WERI-Rb-1 (cell line): ENCODE measurements around the gene HTR2A.

Source experiments
- DNase-seq: peaks from one replicate; pipeline ENCODE4 v3.0.0-alpha.2; 2020
- H3K27ac ChIP-seq: fragments of 250-450 bp; sonication (Bioruptor Pico); 2 replicates; pipeline ENCODE4 v1.5.1; 2020; ENCODE audit warnings: mild to moderate bottlenecking, moderate library complexity
- H3K27me3 ChIP-seq: fragments of 250-450 bp; sonication (Bioruptor Pico); 2 replicates; pipeline ENCODE4 v1.5.1; 2021; ENCODE audit warnings: mild to moderate bottlenecking, low read depth, moderate library complexity; ENCODE audit not compliant: insufficient read depth, severe bottlenecking
- H3K36me3 ChIP-seq: fragments of 250-450 bp; sonication (Bioruptor Pico); 2 replicates; pipeline ENCODE4 v1.5.1; 2020; ENCODE audit warnings: mild to moderate bottlenecking, moderate library complexity
- H3K4me3 ChIP-seq: 2 replicates; pipeline ENCODE4 v1.5.1; 2011; ENCODE audit warnings: low read depth, mild to moderate bottlenecking, control low read depth, low read length
- H3K9me3 ChIP-seq: fragments of 250-450 bp; sonication (Bioruptor Pico); 2 replicates; pipeline ENCODE4 v1.5.1; 2021; ENCODE audit warnings: mild to moderate bottlenecking, moderate library complexity; ENCODE audit not compliant: severe bottlenecking
- TF ChIP-seq, protein P1 (sequence below): IDR thresholded peaks from 2 replicates; pipeline ENCODE4 v1.5.1; 2011; ENCODE audit warnings: low read depth, mild to moderate bottlenecking, control low read depth, inconsistent platforms, low read length

HTR2A gene

DNA sequence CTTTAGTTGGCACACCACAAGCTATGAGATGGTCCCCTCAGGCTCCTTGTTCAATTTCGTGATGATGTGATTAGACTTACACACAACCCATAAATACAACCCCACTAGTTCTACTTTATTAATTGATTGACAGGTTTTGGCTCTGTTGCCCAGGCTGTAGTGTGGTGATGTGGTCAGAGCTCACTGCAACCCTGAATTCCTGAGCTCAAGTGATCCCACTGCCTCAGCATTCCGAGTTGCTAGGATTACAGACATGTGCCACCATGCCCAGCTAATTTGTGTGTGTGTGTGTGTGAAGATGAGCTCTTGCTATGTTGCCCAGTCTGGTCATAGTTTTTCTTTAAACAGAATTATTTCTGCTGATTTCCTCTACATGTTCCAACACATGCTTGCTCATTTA is 17.5 kb upstream of the HTR2A start:
- no peak for DNase-seq
- Histone ChIP-seq H3K9me3 (no peaks in the 10 kb centered on the region), H3K4me3 (no peak overlapping the region), H3K27me3 (no peaks in the 10 kb centered on the region), H3K36me3 (no peaks in the 10 kb centered on the region), H3K27ac (no peak overlapping the region)
- TF ChIP-seq, protein P1, sequence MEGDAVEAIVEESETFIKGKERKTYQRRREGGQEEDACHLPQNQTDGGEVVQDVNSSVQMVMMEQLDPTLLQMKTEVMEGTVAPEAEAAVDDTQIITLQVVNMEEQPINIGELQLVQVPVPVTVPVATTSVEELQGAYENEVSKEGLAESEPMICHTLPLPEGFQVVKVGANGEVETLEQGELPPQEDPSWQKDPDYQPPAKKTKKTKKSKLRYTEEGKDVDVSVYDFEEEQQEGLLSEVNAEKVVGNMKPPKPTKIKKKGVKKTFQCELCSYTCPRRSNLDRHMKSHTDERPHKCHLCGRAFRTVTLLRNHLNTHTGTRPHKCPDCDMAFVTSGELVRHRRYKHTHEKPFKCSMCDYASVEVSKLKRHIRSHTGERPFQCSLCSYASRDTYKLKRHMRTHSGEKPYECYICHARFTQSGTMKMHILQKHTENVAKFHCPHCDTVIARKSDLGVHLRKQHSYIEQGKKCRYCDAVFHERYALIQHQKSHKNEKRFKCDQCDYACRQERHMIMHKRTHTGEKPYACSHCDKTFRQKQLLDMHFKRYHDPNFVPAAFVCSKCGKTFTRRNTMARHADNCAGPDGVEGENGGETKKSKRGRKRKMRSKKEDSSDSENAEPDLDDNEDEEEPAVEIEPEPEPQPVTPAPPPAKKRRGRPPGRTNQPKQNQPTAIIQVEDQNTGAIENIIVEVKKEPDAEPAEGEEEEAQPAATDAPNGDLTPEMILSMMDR: no peak

DNA sequence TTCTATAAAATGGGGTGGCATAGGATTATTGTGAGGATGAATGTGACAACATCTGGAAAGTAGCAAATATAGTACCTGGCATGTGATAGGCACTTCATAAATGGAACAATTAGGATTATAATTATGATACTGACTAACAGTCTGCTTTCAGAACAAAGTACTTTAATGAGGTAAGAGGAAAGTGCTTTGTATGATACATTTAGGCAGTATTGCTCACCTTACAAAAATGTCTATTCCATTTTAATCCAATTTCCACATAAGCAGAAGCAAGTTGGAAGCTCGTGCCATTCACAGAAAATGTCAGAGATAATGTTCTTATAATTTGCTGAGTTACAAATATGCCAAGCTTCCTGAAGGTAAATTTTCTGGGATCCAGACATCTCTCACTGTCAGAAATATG is 16.9 kb upstream of the HTR2A start:
- H3K36me3 ChIP-seq: no peaks in the 10 kb centered on the region
- no peak overlapping the region for H3K27ac ChIP-seq
- H3K4me3 ChIP-seq: no peak overlapping the region
- no peak for DNase-seq
- H3K9me3 ChIP-seq: no peaks in the 10 kb centered on the region
- TF ChIP-seq, protein P1: no peak
- H3K27me3 ChIP-seq: no peaks in the 10 kb centered on the region

DNA sequence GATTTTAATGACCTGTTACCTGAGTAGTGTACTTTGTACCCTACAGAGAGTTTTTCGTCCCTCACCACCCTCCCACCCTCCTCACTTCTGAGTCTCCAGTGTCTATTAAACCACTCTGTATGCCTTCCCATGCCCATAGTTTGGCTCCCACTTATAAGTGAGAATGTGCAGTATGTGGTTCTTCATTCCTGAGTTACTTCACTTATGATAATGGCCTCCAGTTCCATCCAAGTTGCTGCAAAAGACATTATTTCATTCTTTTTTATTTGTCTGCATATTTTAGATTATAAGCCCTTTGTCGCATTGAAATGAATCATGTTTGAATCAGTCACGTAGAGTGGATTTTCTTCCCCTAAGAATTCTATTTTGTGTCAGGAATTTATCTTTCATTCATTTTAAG is 12.2 kb upstream of the HTR2A start:
- no peak for DNase-seq
- no peaks in the 10 kb centered on the region for H3K27me3 ChIP-seq
- H3K36me3 ChIP-seq: no peaks in the 10 kb centered on the region
- no peak overlapping the region for H3K4me3 ChIP-seq
- TF ChIP-seq, protein P1: no peak
- no peaks in the 10 kb centered on the region for H3K9me3 ChIP-seq
- no peak overlapping the region for H3K27ac ChIP-seq

DNA sequence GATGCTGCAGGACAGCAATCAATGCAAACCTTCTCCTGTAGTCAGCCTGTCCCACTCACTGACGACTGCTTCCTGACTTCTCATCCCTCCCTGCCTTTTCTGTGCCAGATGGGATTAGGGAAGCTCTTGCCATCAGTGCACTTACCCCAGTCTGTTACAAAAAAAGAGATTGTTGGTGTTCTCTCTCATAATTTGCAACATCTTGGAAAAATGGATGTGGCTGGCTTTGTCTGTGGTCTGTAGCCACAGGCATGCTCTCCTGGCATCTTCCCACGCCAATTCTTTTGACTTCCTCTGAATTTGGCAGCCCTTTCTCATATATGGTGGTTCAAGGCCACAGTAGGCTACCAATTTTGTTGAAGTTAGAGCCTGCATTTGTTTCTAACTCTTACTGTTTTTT is 11.6 kb upstream of the HTR2A start:
- TF ChIP-seq, protein P1: no peak
- Histone ChIP-seq H3K27ac (no peak overlapping the region), H3K9me3 (no peaks in the 10 kb centered on the region), H3K27me3 (no peaks in the 10 kb centered on the region), H3K36me3 (no peaks in the 10 kb centered on the region), H3K4me3 (no peak overlapping the region)
- no peak for DNase-seq

DNA sequence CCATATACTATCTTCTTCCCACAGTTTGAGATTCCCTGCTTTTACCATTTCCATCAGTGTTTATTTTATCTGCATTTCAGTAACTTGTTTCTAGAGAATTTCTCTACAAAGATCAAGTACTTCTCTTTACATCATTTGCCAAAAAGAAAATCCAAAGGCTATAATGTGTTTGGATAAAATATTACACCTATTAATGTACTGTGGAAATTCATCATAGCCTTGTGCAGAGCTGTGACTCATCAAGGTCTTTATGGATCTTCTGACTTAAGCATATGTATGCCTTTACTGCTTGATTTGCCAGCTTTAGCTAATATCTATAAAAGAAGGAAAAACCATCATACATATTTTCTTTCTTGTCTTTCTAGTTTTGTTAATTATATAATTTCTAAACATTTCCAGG is 9.6 kb upstream of the HTR2A start:
- DNase-seq: no peak
- Histone ChIP-seq H3K27ac (no peak overlapping the region), H3K4me3 (no peak overlapping the region), H3K36me3 (no peaks in the 10 kb centered on the region), H3K27me3 (no peaks in the 10 kb centered on the region), H3K9me3 (no peaks in the 10 kb centered on the region)
- TF ChIP-seq, protein P1: no peak

DNA sequence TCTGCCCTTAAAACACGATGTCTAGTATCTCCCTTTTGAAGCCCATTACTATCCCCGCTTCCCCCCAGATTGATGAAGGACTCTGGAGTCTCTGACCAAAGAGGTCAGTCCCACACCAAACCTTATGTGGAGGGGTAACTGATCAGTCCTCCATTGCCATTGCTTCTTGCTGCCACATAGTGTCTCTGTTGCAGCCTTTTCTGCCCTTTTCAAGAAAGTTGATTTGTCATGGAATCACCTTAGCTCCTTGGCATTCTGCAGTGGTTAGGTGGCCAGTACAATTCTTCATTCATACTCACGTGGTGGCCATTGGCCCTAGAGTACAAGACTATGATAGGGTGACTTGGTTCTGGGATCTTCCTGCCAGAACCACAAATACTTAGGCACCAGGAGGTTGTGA is 8.4 kb upstream of the HTR2A start:
- no peak for DNase-seq
- Histone ChIP-seq H3K9me3 (no peaks in the 10 kb centered on the region), H3K27ac (no peak overlapping the region), H3K27me3 (no peaks in the 10 kb centered on the region), H3K4me3 (no peak overlapping the region), H3K36me3 (no peaks in the 10 kb centered on the region)
- TF ChIP-seq, protein P1: 0 out of 2 replicates have a peak, but pooled peaks have one; percentile 12
